Mononuclear cell (primary cell): Measurements from ENCODE around the gene ZBTB11. TPM values are rescaled to one million over a fixed set of nuclear protein-coding genes. Genes with fewer than 3 reads are reported as not detected.
"Not testable (repeated sequence)": the region's sequence is repeated elsewhere in the genome, so short reads cannot be mapped to it uniquely, and the experiment has no call there.

ENCODE experiments used
- H3K27me3 ChIP-seq: 2 replicates; pipeline ENCODE4 v1.6.0; 2011; ENCODE audit warnings: low read length, control low read depth; ENCODE audit not compliant: insufficient read depth
- H3K4me1 ChIP-seq: 2 replicates; pipeline ENCODE4 v1.5.1; 2011; ENCODE audit warnings: mild to moderate bottlenecking, low read length, control low read depth; ENCODE audit not compliant: insufficient read depth
- H3K4me3 ChIP-seq: 2 replicates; pipeline ENCODE4 v1.5.1; 2011; ENCODE audit warnings: mild to moderate bottlenecking, low read length, moderate library complexity
- H3K9me3 ChIP-seq: 2 replicates; pipeline ENCODE4 v1.5.1; 2011; ENCODE audit warnings: low read depth, mild to moderate bottlenecking, control low read depth, low read length
- total RNA-seq: library from RNA; depleted of rRNA; stranded (reverse); fragments of >200 nt; gene quantifications from one replicate; pipeline ENCODE4 v1.2.3, GENCODE V29; 2012

The ZBTB11 gene
- total RNA-seq, 1 donor: 96.2 TPM

DNA sequence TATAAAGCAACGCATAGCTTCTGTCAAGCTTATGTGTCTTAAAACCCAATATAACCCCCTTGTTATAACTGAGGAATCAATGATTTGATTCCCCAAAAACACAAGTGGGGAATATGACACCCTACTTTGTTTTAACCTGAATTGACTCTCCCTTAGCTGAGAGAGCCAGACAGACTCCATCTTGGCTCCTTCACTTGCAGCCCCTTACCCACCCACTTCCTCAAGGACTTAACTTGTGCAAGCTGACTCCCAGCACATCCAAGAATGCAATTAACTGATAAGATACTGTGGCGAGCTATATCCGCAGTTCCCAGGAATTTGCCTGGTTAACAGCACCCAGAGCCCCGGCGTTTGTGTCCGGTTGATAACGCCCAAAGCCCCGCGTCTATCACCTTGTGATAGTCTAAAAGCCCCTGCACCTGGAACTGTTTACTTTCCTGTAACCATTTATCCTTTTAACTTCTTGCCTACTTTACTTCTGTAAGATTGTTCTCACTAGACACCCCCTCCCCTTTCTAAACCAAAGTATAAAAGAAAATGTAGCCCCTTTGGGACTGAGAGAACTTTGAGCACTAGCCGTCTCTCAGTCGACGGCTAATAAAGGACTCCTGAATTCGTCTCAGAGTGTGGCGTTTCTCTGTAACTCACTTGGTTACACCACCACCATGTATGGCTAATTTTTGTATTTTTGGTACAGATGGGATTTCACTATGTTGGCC lies 35.4 kb downstream of the ZBTB11 start:
- H3K4me1 ChIP-seq: peaks cover 19% of the 10 kb centered on the region
- not testable (repeated sequence) for H3K27me3 ChIP-seq, H3K9me3 ChIP-seq, H3K4me3 ChIP-seq

- Histone ChIP-seq H3K9me3 (no peaks in the 10 kb centered on the region), H3K27me3 (no peaks in the 10 kb centered on the region), H3K4me3 (no peak overlapping the region), H3K4me1 (peaks cover 19% of the 10 kb centered on the region)
Measured at GRCh38 chr3:101640256-101640655, 36.7 kb downstream of the ZBTB11 start.

DNA sequence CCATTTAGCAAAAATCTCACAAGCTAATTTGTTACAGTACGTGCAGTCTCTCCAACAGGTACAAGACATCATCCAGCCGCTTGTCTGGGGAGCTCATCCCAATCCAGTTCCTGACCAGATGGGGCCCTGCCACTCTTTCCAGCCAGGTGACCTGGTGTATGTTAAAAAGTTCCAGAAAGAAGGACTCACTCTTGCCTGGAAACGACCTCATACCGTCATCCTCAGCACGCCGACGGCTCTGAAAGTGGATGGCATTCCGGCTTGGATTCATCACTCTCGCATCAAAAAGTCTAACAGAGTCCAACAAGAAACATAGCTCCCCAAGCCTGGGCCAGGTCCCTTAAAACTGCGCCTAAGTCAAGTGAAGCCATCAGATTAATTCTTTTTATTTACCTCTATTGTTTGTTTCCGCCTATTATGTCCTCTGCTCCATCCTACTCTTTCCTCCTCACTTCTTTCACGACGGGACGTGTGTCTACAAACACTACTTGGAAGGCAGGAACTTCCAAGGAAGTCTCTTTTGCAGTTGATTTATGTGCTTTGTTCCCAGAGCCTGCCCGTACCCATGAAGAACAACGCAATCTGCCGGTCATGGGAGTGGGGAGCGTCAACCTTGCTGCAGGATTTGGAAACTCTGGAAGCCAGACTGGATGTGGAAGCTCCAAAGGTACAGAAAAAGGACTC lies 37.5 kb downstream of the ZBTB11 start:
- H3K9me3 ChIP-seq: no peaks in the 10 kb centered on the region
- no peak overlapping the region for H3K4me3 ChIP-seq
- no peaks in the 10 kb centered on the region for H3K27me3 ChIP-seq
- peaks cover 14% of the 10 kb centered on the region for H3K4me1 ChIP-seq

DNA sequence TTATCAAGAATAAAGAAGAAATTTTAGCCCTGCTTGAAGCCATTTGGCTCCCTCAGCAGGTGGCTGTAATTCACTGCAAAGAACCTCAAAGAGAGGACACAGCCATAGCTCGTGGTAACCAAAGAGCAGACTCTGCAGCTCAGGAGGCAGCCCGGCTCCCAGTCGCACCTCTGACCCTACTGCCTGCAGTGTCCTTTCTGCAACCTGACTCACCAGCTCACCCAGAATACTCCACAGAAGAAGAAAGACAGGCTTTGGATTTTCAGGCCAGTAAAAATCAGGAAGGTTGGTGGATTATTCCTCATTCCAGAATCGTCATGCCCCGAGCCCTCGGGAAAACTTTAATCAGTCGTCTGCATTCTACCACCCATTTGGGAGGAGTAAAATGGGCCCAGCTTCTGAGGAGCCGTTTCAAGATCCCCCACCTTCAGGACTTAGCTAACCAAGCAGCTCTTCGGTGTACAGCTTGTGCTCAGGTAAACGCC lies 38.6 kb downstream of the ZBTB11 start:
- Histone ChIP-seq H3K4me1 (peaks cover 2% of the 10 kb centered on the region), H3K9me3 (no peaks in the 10 kb centered on the region), H3K4me3 (no peak overlapping the region), H3K27me3 (no peaks in the 10 kb centered on the region)

- Histone ChIP-seq H3K27me3 (no peaks in the 10 kb centered on the region), H3K4me1 (no peaks in the 10 kb centered on the region), H3K9me3 (no peaks in the 10 kb centered on the region), H3K4me3 (no peak overlapping the region)
Measured at GRCh38 chr3:101637451-101637850, 39.5 kb downstream of the ZBTB11 start.

DNA sequence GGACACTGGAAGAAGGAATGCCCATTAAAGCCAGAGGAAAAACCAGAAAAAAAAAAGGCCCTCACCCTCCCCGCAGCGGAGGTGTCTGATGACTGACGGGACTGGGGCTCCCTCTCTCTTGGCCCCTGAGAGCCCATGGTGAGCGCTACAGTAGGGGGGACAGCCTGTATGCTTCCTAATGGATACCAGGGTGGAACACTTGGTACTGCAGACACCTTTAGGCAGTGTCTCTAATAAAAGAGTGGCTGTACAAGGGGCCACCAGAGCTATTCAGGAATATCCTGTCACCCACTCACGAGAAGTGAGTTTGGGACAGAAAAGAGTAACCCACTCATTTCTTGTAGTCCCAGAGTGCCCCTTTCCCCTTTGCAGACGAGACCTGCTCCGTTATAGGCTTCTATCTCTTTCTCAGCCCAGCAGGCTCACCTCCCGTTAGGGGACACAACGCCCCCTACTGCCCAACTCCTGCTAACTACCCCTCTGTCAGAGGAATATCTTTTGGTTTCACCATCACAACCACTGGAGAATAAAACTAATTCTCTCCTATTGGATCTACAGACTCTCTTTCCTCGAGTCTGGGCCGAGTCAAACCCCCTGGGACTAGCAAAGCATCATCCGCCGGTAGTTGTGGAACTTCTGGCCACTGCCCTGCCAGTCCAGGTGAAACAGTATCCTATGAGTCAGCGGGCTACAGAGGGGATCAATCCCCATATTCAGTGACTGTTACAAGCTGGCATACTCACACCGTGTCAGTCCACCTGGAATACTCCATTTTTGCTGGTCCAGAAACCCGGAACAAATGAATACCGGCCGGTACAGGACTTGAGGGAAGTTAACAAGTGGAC lies 40.8 kb downstream of the ZBTB11 start:
- no peaks in the 10 kb centered on the region for H3K9me3 ChIP-seq
- H3K27me3 ChIP-seq: no peaks in the 10 kb centered on the region
- H3K4me3 ChIP-seq: no peak overlapping the region
- no peaks in the 10 kb centered on the region for H3K4me1 ChIP-seq

GRCh38 chr3:101635345-101635744 lies 41.6 kb downstream of the ZBTB11 start:
- H3K27me3 ChIP-seq: no peaks in the 10 kb centered on the region
- no peak overlapping the region for H3K4me3 ChIP-seq
- H3K4me1 ChIP-seq: no peaks in the 10 kb centered on the region
- H3K9me3 ChIP-seq: no peaks in the 10 kb centered on the region

DNA sequence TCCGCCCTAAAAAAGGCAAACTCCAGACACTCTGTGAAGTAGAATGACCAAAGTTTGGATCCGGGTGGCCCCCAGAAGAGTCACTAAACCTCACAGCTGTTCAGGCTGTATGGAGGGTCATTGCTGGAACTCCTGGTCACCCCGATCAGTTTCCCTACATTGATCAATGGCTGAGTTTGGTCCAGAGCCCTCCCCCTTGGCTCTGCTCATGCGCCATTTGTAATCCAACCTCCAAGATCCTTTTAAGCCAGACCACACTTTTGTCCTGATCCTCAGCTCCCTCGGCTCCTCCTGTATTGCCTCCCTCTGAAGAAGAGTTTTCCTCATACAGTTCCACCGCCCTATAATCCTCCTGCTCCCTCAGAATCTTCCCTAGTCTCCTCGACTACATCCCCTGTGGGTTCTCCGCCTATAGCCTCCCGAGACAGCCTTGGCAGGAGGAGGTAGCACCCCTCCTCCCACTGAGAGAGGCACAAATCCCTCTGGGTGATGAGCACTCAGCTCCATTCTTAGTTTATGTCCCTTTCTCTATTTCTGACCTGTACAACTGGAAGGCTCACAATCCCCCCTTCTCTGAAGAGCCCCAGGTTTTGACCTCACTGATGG lies 42.2 kb downstream of the ZBTB11 start:
- Histone ChIP-seq H3K27me3 (no peaks in the 10 kb centered on the region), H3K4me3 (no peak overlapping the region), H3K9me3 (no peaks in the 10 kb centered on the region), H3K4me1 (no peaks in the 10 kb centered on the region)

- Histone ChIP-seq H3K27me3 (no peaks in the 10 kb centered on the region), H3K9me3 (no peaks in the 10 kb centered on the region), H3K4me3 (no peak overlapping the region), H3K4me1 (no peaks in the 10 kb centered on the region)
Measured at GRCh38 chr3:101633186-101633585, 43.7 kb downstream of the ZBTB11 start.

DNA sequence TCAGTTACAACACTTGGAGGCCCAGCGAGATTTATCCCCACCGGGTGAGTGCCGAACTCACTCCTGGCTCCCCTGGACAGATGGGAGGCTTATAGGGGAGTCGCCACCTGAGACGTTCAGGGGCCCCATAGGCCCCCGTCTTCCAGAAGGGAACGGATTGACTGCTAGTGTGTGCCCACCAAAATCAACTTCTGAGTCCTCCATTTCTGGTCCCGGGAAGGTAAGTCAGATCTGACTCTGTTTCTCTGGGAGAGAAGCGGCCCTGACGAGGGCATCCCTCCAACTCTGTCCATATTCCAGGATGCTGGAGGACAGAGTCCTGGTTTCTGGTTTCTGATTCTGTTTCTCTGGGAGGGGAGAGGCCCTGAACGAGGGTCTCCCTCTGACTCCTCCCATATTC lies 44.3 kb downstream of the ZBTB11 start:
- no peaks in the 10 kb centered on the region for H3K27me3 ChIP-seq
- no peaks in the 10 kb centered on the region for H3K4me1 ChIP-seq

DNA sequence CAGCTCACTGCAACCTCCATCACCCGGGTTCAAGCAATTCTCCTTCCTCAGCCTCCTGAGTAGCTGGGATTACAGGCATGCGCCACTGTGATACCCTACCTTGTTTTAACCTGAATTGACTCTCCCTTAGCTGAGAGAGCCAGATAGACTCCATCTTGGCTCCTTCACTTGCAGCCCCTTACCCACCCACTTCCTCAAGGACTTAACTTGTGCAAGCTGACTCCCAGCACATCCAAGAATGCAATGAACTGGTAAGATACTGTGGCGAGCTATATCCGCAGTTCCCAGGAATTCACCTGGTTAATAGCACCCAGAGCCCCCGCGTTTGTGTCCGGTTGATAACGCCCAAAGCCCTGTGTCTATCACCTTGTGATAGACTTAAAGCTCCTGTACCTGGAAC lies 45.0 kb downstream of the ZBTB11 start:
- not testable (repeated sequence) for H3K4me1 ChIP-seq, H3K4me3 ChIP-seq, H3K27me3 ChIP-seq, H3K9me3 ChIP-seq

More for the DNA sequence above, 44.3 kb downstream of the ZBTB11 start:
- Histone ChIP-seq H3K4me3 (no peak overlapping the region), H3K9me3 (no peaks in the 10 kb centered on the region)

DNA sequence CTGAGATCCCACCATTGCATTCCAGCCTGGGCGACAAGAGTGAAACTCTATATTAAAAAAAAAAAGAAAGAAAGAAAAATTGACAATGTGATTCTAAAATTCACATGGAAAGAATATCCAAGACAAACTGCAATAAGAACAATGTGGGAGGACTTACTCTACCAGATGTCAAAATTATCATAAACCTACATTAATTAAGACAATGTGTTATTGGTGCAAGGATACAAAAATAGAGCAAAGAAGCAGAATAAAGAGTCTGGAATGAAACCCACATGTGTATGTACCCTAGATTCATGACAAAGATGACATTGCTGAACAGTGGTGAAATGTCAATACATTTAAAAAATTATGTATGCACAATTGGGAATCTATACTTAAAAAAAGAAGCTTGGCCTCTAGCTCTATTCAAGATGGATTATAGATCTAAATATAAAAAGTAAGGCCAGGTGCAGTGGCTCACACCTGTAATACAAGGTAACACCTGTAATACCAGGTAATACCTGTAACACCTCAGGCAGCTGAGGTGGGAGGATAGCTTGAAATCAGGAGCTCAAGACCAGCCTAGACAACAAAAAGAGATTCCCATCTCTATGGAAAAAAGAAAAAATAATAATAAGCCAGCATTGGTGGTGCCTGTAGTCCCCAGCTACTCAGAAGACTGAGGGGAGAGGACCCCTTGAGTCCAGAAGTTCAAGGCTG lies 45.7 kb downstream of the ZBTB11 start:
- no peak overlapping the region for H3K4me3 ChIP-seq
- H3K4me1 ChIP-seq: no peaks in the 10 kb centered on the region
- H3K27me3 ChIP-seq: no peaks in the 10 kb centered on the region
- H3K9me3 ChIP-seq: no peaks in the 10 kb centered on the region

DNA sequence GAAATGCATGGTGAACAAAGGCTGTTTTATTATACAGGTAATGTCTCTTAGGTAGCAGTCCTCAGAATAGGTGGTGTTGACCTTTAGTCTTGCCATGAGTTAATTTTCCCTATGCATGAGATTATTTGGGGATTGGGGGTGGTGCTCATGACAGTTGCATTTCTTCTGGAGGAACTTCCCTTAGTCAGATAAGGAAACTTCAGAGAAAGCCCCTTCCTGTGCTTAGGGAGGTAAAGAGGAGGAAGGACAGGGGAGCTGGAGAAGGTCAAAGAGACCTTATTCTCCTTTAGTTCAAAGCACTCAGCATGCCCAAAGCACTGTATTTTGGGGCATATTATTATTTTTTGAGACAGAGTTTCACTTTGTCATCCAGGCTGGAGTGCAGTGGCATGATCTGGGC lies 47.7 kb downstream of the ZBTB11 start:
- Histone ChIP-seq H3K4me1 (no peaks in the 10 kb centered on the region), H3K4me3 (no peak overlapping the region), H3K9me3 (no peaks in the 10 kb centered on the region), H3K27me3 (no peaks in the 10 kb centered on the region)

- Histone ChIP-seq H3K9me3 (no peaks in the 10 kb centered on the region), H3K27me3 (no peaks in the 10 kb centered on the region), H3K4me1 (no peaks in the 10 kb centered on the region), H3K4me3 (no peak overlapping the region)
Measured at GRCh38 chr3:101625879-101626278, 51.1 kb downstream of the ZBTB11 start.
